ENCODE data around the gene HOMER1. TPM values are rescaled to one million over a fixed set of nuclear protein-coding genes. Genes with fewer than 3 reads are reported as not detected.
"Not testable (repeated sequence)": the region's sequence is repeated elsewhere in the genome, so short reads cannot be mapped to it uniquely, and the experiment has no call there.

HOMER1 gene
- total RNA-seq, 2 donors from 2014 or later, result 1.6 to 11.9 TPM

- 61 to 73% methylated on average over 1 of the region's 1 CpG for WGBS, 2 donors
- Histone ChIP-seq H3K27me3 (no peaks in the 10 kb centered on the region), H3K9me3 (no peaks in the 10 kb centered on the region), H3K4me3 (no peak overlapping the region), H3K27ac (no peak overlapping the region), H3K36me3 (replicated peaks in 1 of 2; ENCODE audit: insufficient read depth in 1 of 2, low read depth in 2 of 2) (no peaks in the 10 kb centered on the region), H3K4me1 (no peaks in the 10 kb centered on the region)
- TF ChIP-seq POLR2A (IDR thresholded peaks at IDR 0.05) (no peak), CTCF (IDR thresholded peaks at IDR 0.05) (no peak)
- intact Hi-C loops (cut with DNase I), result no loop called here
- no peak for ATAC-seq
- DNase-seq, result no peak
These were observed 127.3 kb downstream of the HOMER1 start for GRCh38 chr5:79386679-79387078.

- H3K4me1 ChIP-seq; H3K9me3 ChIP-seq; ATAC-seq; H3K27me3 ChIP-seq; DNase-seq; H3K27ac ChIP-seq; H3K4me3 ChIP-seq; intact Hi-C loops (cut with DNase I); H3K36me3 ChIP-seq (replicated peaks in 1 of 2; ENCODE audit: insufficient read depth in 1 of 2, low read depth in 2 of 2): not testable (repeated sequence)
These were observed 128.8 kb downstream of the HOMER1 start for GRCh38 chr5:79385126-79385525.

GRCh38 chr5:79378510-79379186, 135.3 kb downstream of the HOMER1 start:
- Histone ChIP-seq H3K4me3 (no peak overlapping the region), H3K27ac (no peak overlapping the region), H3K27me3 (no peaks in the 10 kb centered on the region), H3K9me3 (no peaks in the 10 kb centered on the region), H3K4me1 (no peaks in the 10 kb centered on the region), H3K36me3 (replicated peaks in 1 of 2; ENCODE audit: insufficient read depth in 1 of 2, low read depth in 2 of 2) (no peaks in the 10 kb centered on the region)
- intact Hi-C loops (cut with DNase I), result no loop called here
- no peak for TF ChIP-seq CTCF (IDR thresholded peaks at IDR 0.05)
- TF ChIP-seq POLR2A (IDR thresholded peaks at IDR 0.05), result no peak
- DNase-seq, result no peak
- no peak for ATAC-seq

GRCh38 chr5:79357398-79357797, 156.5 kb downstream of the HOMER1 start:
- intact Hi-C loops (cut with DNase I), result no loop called here
- WGBS, 2 donors, result 4 to 6% methylated on average over 1 of the region's 1 CpG
- DNase-seq (no peak), ATAC-seq (no peak)
- H3K27ac ChIP-seq, result no peak overlapping the region
- no peaks in the 10 kb centered on the region for H3K9me3 ChIP-seq
- no peaks in the 10 kb centered on the region for H3K36me3 ChIP-seq (replicated peaks in 1 of 2; ENCODE audit: insufficient read depth in 1 of 2, low read depth in 2 of 2)
- TF ChIP-seq POLR2A (IDR thresholded peaks at IDR 0.05) (no peak), CTCF (IDR thresholded peaks at IDR 0.05) (no peak)
- H3K27me3 ChIP-seq, result no peaks in the 10 kb centered on the region
- H3K4me1 ChIP-seq, result no peaks in the 10 kb centered on the region
- no peak overlapping the region for H3K4me3 ChIP-seq

- Histone ChIP-seq H3K36me3 (replicated peaks in 1 of 2; ENCODE audit: insufficient read depth in 1 of 2, low read depth in 2 of 2) (no peaks in the 10 kb centered on the region), H3K4me1 (no peaks in the 10 kb centered on the region), H3K27ac (no peak overlapping the region), H3K4me3 (no peak overlapping the region), H3K9me3 (no peaks in the 10 kb centered on the region), H3K27me3 (no peaks in the 10 kb centered on the region)
- intact Hi-C loops (cut with DNase I), result no loop called here
- 75 to 80% methylated on average over 2 of the region's 2 CpGs for WGBS, 2 donors
- DNase-seq (no peak), ATAC-seq (no peak)
- TF ChIP-seq POLR2A (IDR thresholded peaks at IDR 0.05), result no peak
- TF ChIP-seq CTCF (IDR thresholded peaks at IDR 0.05), result no peak
These were observed 164.1 kb downstream of the HOMER1 start for GRCh38 chr5:79349881-79350280.
